Pancreas (tissue), 10 donors: ENCODE data around the gene VPS25. TPM values are rescaled to one million over a fixed set of nuclear protein-coding genes. Genes with fewer than 3 reads are reported as not detected.
A peak's percentile ranks its signal among the peaks of the same experiment; 100 is the strongest.
"Not testable (repeated sequence)": the region's sequence is repeated elsewhere in the genome, so short reads cannot be mapped to it uniquely, and the experiment has no call there.

ENCODE experiments used
- ATAC-seq, 4 donors: fragments of 200-7000 bp; cut with Tn5 transposase; one replicate each; pipeline versions ENCODE4 v1.8.0 to v1.9.1; 2020; ENCODE audit warnings: mild to moderate bottlenecking in 4 of 4, moderate library complexity in 4 of 4
- DNase-seq, 6 donors: peaks; one replicate each; pipeline ENCODE4 v3.0.0-alpha.2; 2020
- FAIRE-seq: peaks from 2 replicates; lab custom pipeline; 2012; peaks lifted over from hg19 to GRCh38; lab: Jason Lieb, UNC
- H3K27ac ChIP-seq, 4 donors: fragments of 200-600 bp; sonication (generic); 1 replicate in 3 of 4; 2 replicates in 1 of 4; pipeline versions ENCODE4 v1.5.0 to v1.8.0; 2020
- H3K27me3 ChIP-seq, 4 donors: fragments of 200-600 bp; one replicate each; pipeline ENCODE4 v1.8.0; 2021
- H3K36me3 ChIP-seq, 3 donors: fragments of 200-600 bp; sonication (generic) in 1 of 3; one replicate each; pipeline versions ENCODE4 v1.5.0 to v1.8.0; 2020 to 2021
- H3K4me1 ChIP-seq, 3 donors: fragments of 200-600 bp; one replicate each; pipeline ENCODE4 v1.8.0; 2021
- H3K4me3 ChIP-seq, 4 donors: fragments of 200-600 bp; sonication (generic) in 2 of 4; one replicate each; pipeline versions ENCODE4 v1.5.0 to v1.8.0; 2020 to 2021
- H3K9me3 ChIP-seq, 4 donors: fragments of 200-600 bp; one replicate each; pipeline ENCODE4 v1.8.0; 2021
- CTCF ChIP-seq, 4 donors: fragments of 200-600 bp; sonication (generic) in 3 of 4; IDR thresholded peaks; one replicate each; pipeline versions ENCODE4 v1.5.0 to v1.8.0; 2021; ENCODE audit warnings: antibody characterized with exemption in 4 of 4
- WGBS, 2 donors: extraction: QIAGEN DNeasy Blood & Tissue Kit; methylation state at CpG; one replicate each; pipeline ENCODE4 v1.1.7; 2013; 5-methylcytosine and 5-hydroxymethylcytosine counted together
- intact Hi-C, 3 donors: fragments of 100-400 bp; cut with DNase I; formaldehyde crosslinking; loops; one replicate each; pipeline versions ENCODE4 v1.11.1 to v1.14.2; 2022
- polyA plus RNA-seq, 2 donors: library from polyadenylated mRNA; stranded (reverse); fragments of 200-250 nt; gene quantifications; one replicate each; pipeline ENCODE4 v1.2.3, GENCODE V29; 2013
- total RNA-seq, 6 donors: library from RNA; stranded (reverse); fragmentation: NEBNext Ultra II Directional in 4 of 6; extraction: Animal tissue kit (Norgen Biotek cat#: 25700) in 4 of 6; gene quantifications; one replicate each; pipeline versions ENCODE4 v1.2.1 to v1.2.4, GENCODE V29; 2021 to 2023
- donor health status: healthy with polysubstance abuse.
- donor health status: DM: no; HTN: no; CAD: no; lungs with moderate emphysema.
- donor health status: DM: no; HTN: no; CAD: no.
- donor health status: control.
- donor health status: control.
- donor health status: Bipolar disorder and iron deficiency.
- donor health status: DM: yes; HTN: yes; CAD: no.
- donor health status: DM: no; HTN: no; CAD: no.
- donor health status: DM: no; HTN: no; CAD: no.
- donor health status: DM: yes; HTN: yes; CAD: no.

The VPS25 gene
- total RNA-seq, result 10 to 100 TPM; 18.1 to 30.7 (median 26.0) TPM
- 10 to 100 TPM; 24.6 to 46.9 TPM for polyA plus RNA-seq

- Histone ChIP-seq H3K4me1 (peaks cover 0 to 17% (median 0%) of the 10 kb centered on the region in 3 donors), H3K4me3 (peak within 1 kb of the TSS; percentile 55 to 98 (median 76)), H3K9me3 (no peaks in the 10 kb centered on the region), H3K27me3 (no peaks in the 10 kb centered on the region), H3K36me3 (peaks cover 0 to 18% (median 12%) of the 10 kb centered on the region in 3 donors), H3K27ac (peak within 1 kb of the TSS; percentile 11 to 71 (median 41))
- no peak for TF ChIP-seq CTCF (IDR thresholded peaks at IDR 0.05)
- ATAC-seq, result peak; percentile 93 to 99 (median 98)
- DNase-seq, result peak in 5 of 6 donors; percentile 70 to 80 (median 71)
- no peak for FAIRE-seq
- intact Hi-C loops, result no loop called here
- 0% methylated on average over 39 of the region's 39 CpGs for WGBS, 2 donors
These were observed at the start of gene VPS25 for GRCh38 chr17:42773290-42774035. TSS of gene VPS25 (plus strand) at chr17:42773449. CDS start at chr17:42773476, 27 bp downstream.

- Histone ChIP-seq H3K36me3 (peaks cover 8 to 51% (median 27%) of the 10 kb centered on the region in 3 donors), H3K27me3 (no peaks in the 10 kb centered on the region), H3K9me3 (no peaks in the 10 kb centered on the region), H3K4me3 (no peak overlapping the region), H3K27ac (no peak overlapping the region), H3K4me1 (no peaks in the 10 kb centered on the region)
- no peak for TF ChIP-seq CTCF (IDR thresholded peaks at IDR 0.05)
- FAIRE-seq (no peak), ATAC-seq (no peak), DNase-seq (no peak)
- intact Hi-C loops, result loop anchor here in 1 of 3 donors (5.0 to 10.0 kb wide), 2 partner anchors 39 to 101 kb away; partner anchors contain the start of genes BECN1 and RAMP2
- WGBS, 2 donors, result 58 to 64% methylated on average over 3 of the region's 3 CpGs
These were observed 49.6 kb upstream of the VPS25 start for GRCh38 chr17:42723636-42724035.

GRCh38 chr17:42725143-42725542 is 48.1 kb upstream of the VPS25 start:
- no peak overlapping the region for H3K4me3 ChIP-seq
- no peaks in the 10 kb centered on the region for H3K27me3 ChIP-seq
- no peak overlapping the region for H3K27ac ChIP-seq
- DNase-seq (no peak), FAIRE-seq (no peak), ATAC-seq (no peak)
- intact Hi-C loops, result loop anchor here in 1 of 3 donors (10.0 kb wide), 1 partner anchor 100 kb away; the partner anchor contains the start of gene BECN1
- peaks cover 3 to 39% (median 22%) of the 10 kb centered on the region in 3 donors for H3K36me3 ChIP-seq
- WGBS, 2 donors, result 96 to 97% methylated on average over 6 of the region's 6 CpGs
- TF ChIP-seq CTCF (IDR thresholded peaks at IDR 0.05), result no peak
- H3K9me3 ChIP-seq, result no peaks in the 10 kb centered on the region
- no peaks in the 10 kb centered on the region for H3K4me1 ChIP-seq

DNA sequence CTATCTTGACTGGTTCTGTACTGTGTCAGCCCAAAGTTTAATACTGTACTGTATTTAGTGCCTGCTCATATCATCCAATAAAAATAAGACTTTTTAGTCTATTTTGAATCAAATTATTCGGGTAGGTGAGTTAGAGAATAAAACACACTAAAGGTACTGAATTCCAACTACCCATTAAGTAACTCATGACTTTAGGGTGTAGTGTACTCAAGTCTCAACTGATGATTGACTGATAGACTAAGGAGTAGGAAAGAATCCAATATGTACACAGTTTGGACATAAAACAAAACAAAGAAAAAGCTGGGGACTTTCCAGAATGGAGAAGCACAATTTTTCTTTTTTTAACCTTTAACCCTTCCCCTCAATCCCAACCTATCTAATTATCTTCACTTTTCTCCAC is 32.5 kb upstream of the VPS25 start:
- Histone ChIP-seq H3K4me3 (no peak overlapping the region), H3K36me3 (no peaks in the 10 kb centered on the region), H3K27me3 (no peaks in the 10 kb centered on the region), H3K4me1 (peaks cover 0 to 19% (median 7%) of the 10 kb centered on the region in 3 donors), H3K27ac (no peak overlapping the region), H3K9me3 (no peaks in the 10 kb centered on the region)
- no peak for TF ChIP-seq CTCF (IDR thresholded peaks at IDR 0.05)
- ATAC-seq (peak in 1 of 4 donors; percentile 7), FAIRE-seq (no peak), DNase-seq (no peak)
- intact Hi-C loops, result no loop called here
- 28 to 34% methylated on average over 1 of the region's 1 CpG for WGBS, 2 donors

DNA sequence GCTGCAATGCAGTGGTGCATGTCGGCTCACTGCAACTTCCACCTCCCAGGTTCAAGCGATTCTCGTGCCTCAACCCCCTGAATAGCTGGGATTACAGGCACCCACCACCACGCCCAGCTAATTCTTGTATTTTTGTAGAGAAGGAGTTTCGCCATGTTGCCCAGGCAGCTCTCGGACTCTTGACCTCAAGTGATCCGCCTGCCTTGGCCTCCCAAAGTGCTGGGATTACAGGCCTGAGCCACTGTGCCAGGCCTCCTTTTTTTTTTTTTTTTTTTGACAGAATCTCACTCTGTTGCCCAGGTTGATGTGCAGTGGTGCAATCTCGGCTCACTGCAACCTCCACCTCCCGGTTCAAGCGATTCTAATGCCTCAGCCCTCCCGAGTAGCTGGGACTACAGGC is 30.3 kb upstream of the VPS25 start:
- H3K36me3 ChIP-seq, H3K9me3 ChIP-seq, FAIRE-seq, H3K27me3 ChIP-seq, H3K4me3 ChIP-seq, H3K27ac ChIP-seq, ATAC-seq, DNase-seq, intact Hi-C loops: not testable (repeated sequence)
- WGBS, 2 donors, result 95 to 96% methylated on average over 11 of the region's 11 CpGs
- peaks cover 0 to 19% (median 7%) of the 10 kb centered on the region in 3 donors for H3K4me1 ChIP-seq
